AG09309 (cell line): Measurements from ENCODE around the gene CD84.

Experiments used
- DNase-seq: peaks from one replicate; pipeline ENCODE4 v3.0.0-alpha.2; 2010; ENCODE audit warnings: low read depth
- H3K4me3 ChIP-seq: 2 replicates; pipeline ENCODE4 v1.5.1; 2011; ENCODE audit warnings: mild to moderate bottlenecking, low read depth, low read length, moderate library complexity; ENCODE audit not compliant: control insufficient read depth
- CTCF ChIP-seq: IDR thresholded peaks from 2 replicates; pipeline ENCODE4 v1.5.1; 2011; ENCODE audit warnings: mild to moderate bottlenecking, low read depth, low read length, inconsistent platforms; ENCODE audit not compliant: insufficient read depth, control insufficient read depth; ENCODE audit errors: missing control alignments

The CD84 gene

GRCh38 chr1:160619742-160620277 lies 40.5 kb upstream of the CD84 start:
- DNase-seq = no peak
- no peak for TF ChIP-seq CTCF
- H3K4me3 ChIP-seq = no peak overlapping the region

- no peak overlapping the region for H3K4me3 ChIP-seq
- DNase-seq = no peak
- peak; percentile 6 for TF ChIP-seq CTCF
Observed at GRCh38 chr1:160618763-160619274, 39.5 kb upstream of the CD84 start.

- no peak for DNase-seq
- H3K4me3 ChIP-seq = no peak overlapping the region
- no peak for TF ChIP-seq CTCF
Observed at GRCh38 chr1:160618327-160618726, 39.0 kb upstream of the CD84 start.

GRCh38 chr1:160615660-160616059 lies 36.4 kb upstream of the CD84 start:
- H3K4me3 ChIP-seq = no peak overlapping the region
- no peak for DNase-seq
- no peak for TF ChIP-seq CTCF

- TF ChIP-seq CTCF = no peak
- H3K4me3 ChIP-seq = no peak overlapping the region
- DNase-seq = no peak
Observed at GRCh38 chr1:160614410-160614809, 35.1 kb upstream of the CD84 start.

GRCh38 chr1:160612613-160613218 lies 33.4 kb upstream of the CD84 start:
- TF ChIP-seq CTCF = no peak
- no peak overlapping the region for H3K4me3 ChIP-seq
- DNase-seq = no peak
